Measurements from ENCODE around the gene AMN1.
"Not testable (repeated sequence)": the region's sequence is repeated elsewhere in the genome, so short reads cannot be mapped to it uniquely, and the experiment has no call there.

- TF ChIP-seq CTCF (conservative IDR thresholded peaks at IDR 0.05); ZFX (IDR thresholded peaks at IDR 0.05): not testable (repeated sequence)
Observed at GRCh38 chr12:31708118-31708517, 20.7 kb downstream of the AMN1 start.
